Measurements from ENCODE around the gene RASD2. TPM values are rescaled to one million over a fixed set of nuclear protein-coding genes. Genes with fewer than 3 reads are reported as not detected.

Gene RASD2
- total RNA-seq, 3 donors from 2014 or later (not counting 1 experiment from before 2014, with no cell fraction given): 0.20 to 0.64 (median 0.20) TPM

DNA sequence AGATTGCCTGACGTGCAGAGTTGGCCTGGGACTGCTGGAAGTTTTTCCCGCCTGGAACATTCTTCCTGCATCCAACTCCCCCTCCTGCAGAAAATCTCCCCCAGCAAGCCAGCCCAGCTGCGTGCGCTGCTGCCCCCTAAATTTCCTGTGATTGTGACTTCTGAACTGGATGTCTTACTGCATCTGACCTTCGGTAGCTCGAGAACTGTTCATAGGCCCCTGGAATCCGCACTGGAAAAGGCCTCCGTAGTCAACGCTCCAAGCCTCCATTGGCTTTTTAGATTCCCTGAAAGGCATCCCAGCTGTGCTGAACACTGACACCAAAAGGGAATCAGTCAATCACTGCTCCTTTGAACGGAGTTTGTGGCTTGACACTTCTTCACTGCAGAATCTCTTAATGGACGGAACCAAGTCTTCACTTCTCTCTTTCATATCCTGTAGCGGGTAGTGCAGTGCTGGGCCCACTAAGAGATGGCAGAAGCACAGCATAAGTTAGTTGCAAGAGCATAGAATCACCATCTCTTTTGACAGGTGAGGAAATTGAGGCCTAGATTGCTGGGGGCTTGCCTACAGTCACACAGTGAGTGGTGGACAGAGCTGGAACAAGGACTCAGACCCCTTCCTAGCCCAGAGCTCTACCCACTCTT, 14.2 kb upstream of the RASD2 start:
- H3K36me3 Mint-ChIP-seq: no peaks in the 10 kb centered on the region
- intact Hi-C loops (cut with micrococcal nuclease): no loop called here
- Histone ChIP-seq H3K9me3 (ENCODE audit: control insufficient read depth, insufficient read depth, low read length) (peaks cover 2% of the 10 kb centered on the region), H3K36me3 (ENCODE audit: control insufficient read depth, insufficient read depth, low read length) (no peaks in the 10 kb centered on the region), H3K4me3 (ENCODE audit: low read length) (no peak overlapping the region), H3K27ac (ENCODE audit: low read length) (no peak overlapping the region), H3K4me1 (ENCODE audit: control insufficient read depth, insufficient read depth, low read length) (no peaks in the 10 kb centered on the region), H3K27me3 (ENCODE audit: control insufficient read depth, insufficient read depth, low read length) (no peaks in the 10 kb centered on the region)
- DNase-seq (no peak), ATAC-seq (no peak)
- no peaks in the 10 kb centered on the region for H3K4me1 Mint-ChIP-seq
- WGBS (ENCODE audit: insufficient coverage): 85% methylated on average over 12 of the region's 12 CpGs
- TF ChIP-seq, protein P1, sequence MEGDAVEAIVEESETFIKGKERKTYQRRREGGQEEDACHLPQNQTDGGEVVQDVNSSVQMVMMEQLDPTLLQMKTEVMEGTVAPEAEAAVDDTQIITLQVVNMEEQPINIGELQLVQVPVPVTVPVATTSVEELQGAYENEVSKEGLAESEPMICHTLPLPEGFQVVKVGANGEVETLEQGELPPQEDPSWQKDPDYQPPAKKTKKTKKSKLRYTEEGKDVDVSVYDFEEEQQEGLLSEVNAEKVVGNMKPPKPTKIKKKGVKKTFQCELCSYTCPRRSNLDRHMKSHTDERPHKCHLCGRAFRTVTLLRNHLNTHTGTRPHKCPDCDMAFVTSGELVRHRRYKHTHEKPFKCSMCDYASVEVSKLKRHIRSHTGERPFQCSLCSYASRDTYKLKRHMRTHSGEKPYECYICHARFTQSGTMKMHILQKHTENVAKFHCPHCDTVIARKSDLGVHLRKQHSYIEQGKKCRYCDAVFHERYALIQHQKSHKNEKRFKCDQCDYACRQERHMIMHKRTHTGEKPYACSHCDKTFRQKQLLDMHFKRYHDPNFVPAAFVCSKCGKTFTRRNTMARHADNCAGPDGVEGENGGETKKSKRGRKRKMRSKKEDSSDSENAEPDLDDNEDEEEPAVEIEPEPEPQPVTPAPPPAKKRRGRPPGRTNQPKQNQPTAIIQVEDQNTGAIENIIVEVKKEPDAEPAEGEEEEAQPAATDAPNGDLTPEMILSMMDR (IDR thresholded peaks at IDR 0.05): no peak
- no peak overlapping the region for H3K27ac Mint-ChIP-seq
- H3K9me3 Mint-ChIP-seq: no peaks in the 10 kb centered on the region
- H3K27me3 Mint-ChIP-seq (ENCODE audit: low read depth in 2 of 2): peaks cover 5 to 16% of the 10 kb centered on the region in 2 donors
- H3K4me3 Mint-ChIP-seq: no peak overlapping the region

DNA sequence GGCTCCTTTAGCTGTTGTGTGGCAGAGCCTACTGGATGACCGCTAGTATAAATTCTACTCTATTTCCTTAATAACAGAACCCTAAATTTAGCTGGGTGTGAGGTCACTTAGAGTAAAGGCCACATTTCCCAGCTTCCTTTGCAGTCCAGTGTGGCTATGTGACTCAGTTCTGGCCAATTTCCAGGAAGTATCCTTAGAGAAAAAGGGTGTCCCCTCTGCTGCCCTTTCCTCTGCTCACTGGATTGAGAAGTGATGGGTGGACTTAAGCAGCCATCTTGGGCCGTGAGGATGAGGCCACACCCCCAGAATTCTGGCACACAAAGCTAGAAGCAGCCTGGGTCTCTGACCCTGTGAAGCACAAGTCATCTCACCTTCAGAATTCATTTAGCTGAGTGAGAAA, 11.7 kb upstream of the RASD2 start:
- H3K27me3 ChIP-seq (ENCODE audit: control insufficient read depth, insufficient read depth, low read length): no peaks in the 10 kb centered on the region
- no peak overlapping the region for H3K27ac Mint-ChIP-seq
- no peak overlapping the region for H3K27ac ChIP-seq (ENCODE audit: low read length)
- WGBS (ENCODE audit: insufficient coverage): 71% methylated on average over 1 of the region's 2 CpGs
- TF ChIP-seq, protein P1 (IDR thresholded peaks at IDR 0.05): no peak
- no peaks in the 10 kb centered on the region for H3K4me1 Mint-ChIP-seq
- H3K27me3 Mint-ChIP-seq (ENCODE audit: low read depth in 2 of 2): no peaks in the 10 kb centered on the region
- no peaks in the 10 kb centered on the region for H3K4me1 ChIP-seq (ENCODE audit: control insufficient read depth, insufficient read depth, low read length)
- intact Hi-C loops (cut with micrococcal nuclease): no loop called here
- DNase-seq (no peak), ATAC-seq (no peak)
- H3K4me3 Mint-ChIP-seq: no peak overlapping the region
- no peaks in the 10 kb centered on the region for H3K36me3 ChIP-seq (ENCODE audit: control insufficient read depth, insufficient read depth, low read length)
- H3K9me3 Mint-ChIP-seq: no peaks in the 10 kb centered on the region
- H3K4me3 ChIP-seq (ENCODE audit: low read length): no peak overlapping the region
- H3K9me3 ChIP-seq (ENCODE audit: control insufficient read depth, insufficient read depth, low read length): peaks cover 2% of the 10 kb centered on the region
- H3K36me3 Mint-ChIP-seq: no peaks in the 10 kb centered on the region

DNA sequence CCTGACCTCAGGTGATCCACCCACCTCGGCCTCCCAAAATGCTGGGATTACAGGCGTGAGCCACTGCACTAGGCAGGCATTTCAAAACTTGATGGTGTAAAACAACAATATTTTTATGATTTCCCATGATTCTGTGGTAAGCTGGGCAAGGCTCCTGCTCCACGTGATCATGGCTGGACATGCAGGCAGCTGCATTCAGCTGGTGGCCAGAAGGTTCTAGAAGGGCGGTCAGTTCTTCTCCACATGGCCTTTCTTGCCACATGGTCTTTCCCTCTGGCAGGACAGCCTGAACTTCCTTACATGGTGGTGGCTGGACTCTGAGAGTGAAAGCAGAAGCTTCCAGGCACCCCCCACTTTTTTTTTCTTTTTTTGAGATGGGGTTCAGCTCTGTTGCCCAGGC, 9.9 kb upstream of the RASD2 start:
- H3K27me3 ChIP-seq (ENCODE audit: control insufficient read depth, insufficient read depth, low read length): no peaks in the 10 kb centered on the region
- H3K36me3 Mint-ChIP-seq: no peaks in the 10 kb centered on the region
- intact Hi-C loops (cut with micrococcal nuclease): no loop called here
- H3K4me3 ChIP-seq (ENCODE audit: low read length): no peak overlapping the region
- no peaks in the 10 kb centered on the region for H3K36me3 ChIP-seq (ENCODE audit: control insufficient read depth, insufficient read depth, low read length)
- DNase-seq (no peak), ATAC-seq (no peak)
- WGBS (ENCODE audit: insufficient coverage): 90% methylated on average over 4 of the region's 4 CpGs
- peaks cover 0 to 4% of the 10 kb centered on the region in 2 donors for H3K4me1 Mint-ChIP-seq
- no peak overlapping the region for H3K27ac Mint-ChIP-seq
- TF ChIP-seq, protein P1 (IDR thresholded peaks at IDR 0.05): no peak
- no peak overlapping the region for H3K4me3 Mint-ChIP-seq
- no peak overlapping the region for H3K27ac ChIP-seq (ENCODE audit: low read length)
- H3K9me3 ChIP-seq (ENCODE audit: control insufficient read depth, insufficient read depth, low read length): peaks cover 2% of the 10 kb centered on the region
- H3K27me3 Mint-ChIP-seq (ENCODE audit: low read depth in 2 of 2): peaks cover 0 to 6% of the 10 kb centered on the region in 2 donors
- H3K9me3 Mint-ChIP-seq: no peaks in the 10 kb centered on the region
- no peaks in the 10 kb centered on the region for H3K4me1 ChIP-seq (ENCODE audit: control insufficient read depth, insufficient read depth, low read length)

- Histone ChIP-seq H3K9me3 (ENCODE audit: control insufficient read depth, insufficient read depth, low read length) (peaks cover 2% of the 10 kb centered on the region), H3K4me1 (ENCODE audit: control insufficient read depth, insufficient read depth, low read length) (no peaks in the 10 kb centered on the region), H3K36me3 (ENCODE audit: control insufficient read depth, insufficient read depth, low read length) (no peaks in the 10 kb centered on the region), H3K27me3 (ENCODE audit: control insufficient read depth, insufficient read depth, low read length) (no peaks in the 10 kb centered on the region), H3K27ac (ENCODE audit: low read length) (no peak overlapping the region), H3K4me3 (ENCODE audit: low read length) (no peak overlapping the region)
- Mint-ChIP-seq H3K9me3 (no peaks in the 10 kb centered on the region), H3K4me3 (no peak overlapping the region), H3K27ac (no peak overlapping the region), H3K27me3 (ENCODE audit: low read depth in 2 of 2) (peaks cover 0 to 6% of the 10 kb centered on the region in 2 donors), H3K36me3 (no peaks in the 10 kb centered on the region), H3K4me1 (peaks cover 0 to 5% of the 10 kb centered on the region in 2 donors)
- intact Hi-C loops (cut with micrococcal nuclease): no loop called here
- no peak for ATAC-seq
- WGBS (ENCODE audit: insufficient coverage): 89% methylated on average over 6 of the region's 6 CpGs
- TF ChIP-seq, protein P1 (IDR thresholded peaks at IDR 0.05): no peak
- DNase-seq: no peak
These were observed 9.4 kb upstream of the RASD2 start for GRCh38 chr22:35531202-35531601.

Data from natural killer cell (primary cell).